ENCODE measurements around the gene DENND5A.

- TF ChIP-seq TAF7 (optimal IDR thresholded peaks at IDR 0.05; ENCODE audit: borderline replicate concordance, low read depth, low read length): peak; percentile 67
- TF ChIP-seq SIN3A (conservative IDR thresholded peaks at IDR 0.05 in 1 of 2, IDR thresholded peaks at IDR 0.05 in 1 of 2; ENCODE audit: low read depth in 1 of 2, low read length in 2 of 2): peak in 1 of 2 experiments; percentile 63; a peak in 2 of 4 replicates
- TF ChIP-seq CTCF (IDR thresholded peaks at IDR 0.05; ENCODE audit: control extremely low read depth in 1 of 3, insufficient read depth in 1 of 3, low read depth in 1 of 3, low read length in 3 of 3): no peak
- TF ChIP-seq EP300 (IDR thresholded peaks at IDR 0.05; ENCODE audit: borderline replicate concordance in 1 of 2, low read depth in 2 of 2, low read length in 2 of 2): peak in 1 of 2 experiments; percentile 8; a peak in 1 of 3 replicates
- no peak for TF ChIP-seq SP2 (IDR thresholded peaks at IDR 0.05; ENCODE audit: low read length)
- no peak for TF ChIP-seq CTBP2 (IDR thresholded peaks at IDR 0.05; ENCODE audit: borderline replicate concordance, insufficient read depth, insufficient read length, low read length)
- no peak for TF ChIP-seq CBX8 (IDR thresholded peaks at IDR 0.05; ENCODE audit: borderline replicate concordance, low read depth, low read length)
- TF ChIP-seq POLR2A (IDR thresholded peaks at IDR 0.05; ENCODE audit: control extremely low read depth in 1 of 2, low read depth in 2 of 2, low read length in 2 of 2): peak; percentile 81 to 84
- TF ChIP-seq SP1 (IDR thresholded peaks at IDR 0.05; ENCODE audit: low read depth, low read length): 0 out of 2 replicates have a peak, but pooled peaks have one; percentile 44
- peak; percentile 95 for TF ChIP-seq TAF1 (IDR thresholded peaks at IDR 0.05; ENCODE audit: low read depth, low read length)
- no peak for TF ChIP-seq KDM1A (IDR thresholded peaks at IDR 0.05; ENCODE audit: borderline replicate concordance, low read length)
Measured at GRCh38 chr11:9314291-9315077, 49.3 kb upstream of the DENND5A start, which contains the start of gene TMEM41B.

Measured in H1 (cell line).